GM23338 (cell line): ENCODE data around the gene RAD50.

Experiments
- CREB1 ChIP-seq: fragments of 250-450 bp; sonication (Bioruptor Pico); IDR thresholded peaks from 2 replicates; pipeline ENCODE4 v1.5.0; 2020; ENCODE audit warnings: low read depth, mild to moderate bottlenecking, moderate library complexity
- EZH2 ChIP-seq: fragments of 200-600 bp; sonication (generic); IDR thresholded peaks from one replicate; pipeline ENCODE4 v1.8.0; 2017; ENCODE audit warnings: antibody characterized with exemption, mild to moderate bottlenecking, low read depth; ENCODE audit not compliant: unreplicated experiment
- EZH2phosphoT487 ChIP-seq: fragments of 200-600 bp; sonication (generic); IDR thresholded peaks from one replicate; pipeline ENCODE4 v1.8.1; 2018; ENCODE audit warnings: antibody characterized with exemption; ENCODE audit not compliant: unreplicated experiment
- JUNB ChIP-seq: IDR thresholded peaks from one replicate; pipeline ENCODE4 v1.6.1; 2016; ENCODE audit warnings: antibody characterized with exemption; ENCODE audit not compliant: unreplicated experiment
- NANOG ChIP-seq: IDR thresholded peaks from 2 replicates; pipeline ENCODE4 v1.6.1; 2016; ENCODE audit warnings: antibody characterized with exemption, borderline replicate concordance
- POLR2AphosphoS5 ChIP-seq: IDR thresholded peaks from 2 replicates; pipeline ENCODE4 v1.6.1; 2016; ENCODE audit warnings: antibody characterized with exemption, low read depth
- ZNF114 ChIP-seq: fragments of 250-450 bp; sonication (Bioruptor Pico); IDR thresholded peaks from 2 replicates; pipeline ENCODE4 v1.5.0; 2020; ENCODE audit warnings: mild to moderate bottlenecking, moderate library complexity
- ZNF331 ChIP-seq: fragments of 250-450 bp; sonication (Bioruptor Pico); IDR thresholded peaks from 2 replicates; pipeline ENCODE4 v1.5.0; 2020; ENCODE audit warnings: low read depth, mild to moderate bottlenecking, moderate library complexity
- TF ChIP-seq, protein P1 (sequence below), 2 experiments: fragments of 200-600 bp in 1 of 2; sonication (generic) in 1 of 2; conservative IDR thresholded peaks; 2 replicates each; pipeline versions ENCODE4 v1.5.1 to v1.6.1; 2016 to 2017; ENCODE audit warnings: antibody characterized with exemption in 2 of 2, low read depth in 2 of 2, mild to moderate bottlenecking in 2 of 2, moderate library complexity in 1 of 2
- TF ChIP-seq, protein P2 (sequence below): IDR thresholded peaks from 2 replicates; pipeline ENCODE4 v1.6.1; 2016; ENCODE audit warnings: antibody characterized with exemption
- TF ChIP-seq, protein P3 (sequence below): IDR thresholded peaks from one replicate; pipeline ENCODE4 v1.6.1; 2018; ENCODE audit warnings: antibody characterized with exemption; ENCODE audit not compliant: unreplicated experiment

DNA sequence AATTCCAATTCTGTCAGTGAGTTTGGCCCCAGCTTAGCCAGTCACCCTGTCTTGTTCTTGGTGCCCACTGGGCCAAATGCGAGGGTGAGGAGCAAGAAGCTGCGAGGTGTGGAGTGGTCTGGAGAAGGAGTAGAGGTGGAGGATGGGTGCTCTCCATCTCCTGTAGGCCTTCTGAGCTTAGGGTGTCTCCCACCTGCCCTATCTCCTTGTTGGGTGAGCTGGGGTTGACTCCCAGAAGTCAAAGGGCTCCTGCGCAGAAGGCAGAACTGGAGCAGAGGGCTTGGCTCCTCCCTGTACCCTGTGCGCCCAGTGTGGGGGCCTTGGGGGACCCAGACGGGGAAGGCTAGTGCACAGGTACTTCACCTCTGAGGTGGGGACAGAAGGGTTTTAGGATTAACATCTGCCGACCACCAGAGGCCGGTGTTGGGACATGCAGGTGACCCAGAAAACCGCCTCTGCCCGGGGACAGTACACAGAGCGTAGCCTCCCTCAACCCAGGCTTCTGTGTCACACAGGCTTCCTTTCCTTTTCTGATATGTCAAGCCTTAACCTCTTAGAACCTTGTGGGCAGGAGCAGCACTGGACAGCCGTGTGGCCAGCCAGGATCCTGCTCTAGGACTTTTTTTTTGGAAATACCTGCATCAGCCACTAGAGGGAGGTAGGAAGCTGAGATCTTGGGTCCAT lies 30.3 kb upstream of the RAD50 start:
- TF ChIP-seq, protein P1, sequence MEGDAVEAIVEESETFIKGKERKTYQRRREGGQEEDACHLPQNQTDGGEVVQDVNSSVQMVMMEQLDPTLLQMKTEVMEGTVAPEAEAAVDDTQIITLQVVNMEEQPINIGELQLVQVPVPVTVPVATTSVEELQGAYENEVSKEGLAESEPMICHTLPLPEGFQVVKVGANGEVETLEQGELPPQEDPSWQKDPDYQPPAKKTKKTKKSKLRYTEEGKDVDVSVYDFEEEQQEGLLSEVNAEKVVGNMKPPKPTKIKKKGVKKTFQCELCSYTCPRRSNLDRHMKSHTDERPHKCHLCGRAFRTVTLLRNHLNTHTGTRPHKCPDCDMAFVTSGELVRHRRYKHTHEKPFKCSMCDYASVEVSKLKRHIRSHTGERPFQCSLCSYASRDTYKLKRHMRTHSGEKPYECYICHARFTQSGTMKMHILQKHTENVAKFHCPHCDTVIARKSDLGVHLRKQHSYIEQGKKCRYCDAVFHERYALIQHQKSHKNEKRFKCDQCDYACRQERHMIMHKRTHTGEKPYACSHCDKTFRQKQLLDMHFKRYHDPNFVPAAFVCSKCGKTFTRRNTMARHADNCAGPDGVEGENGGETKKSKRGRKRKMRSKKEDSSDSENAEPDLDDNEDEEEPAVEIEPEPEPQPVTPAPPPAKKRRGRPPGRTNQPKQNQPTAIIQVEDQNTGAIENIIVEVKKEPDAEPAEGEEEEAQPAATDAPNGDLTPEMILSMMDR (conservative IDR thresholded peaks at IDR 0.05; ENCODE audit: low read depth in 2 of 2) = peak; percentile 68 to 97
- no peak for TF ChIP-seq EZH2
- TF ChIP-seq EZH2phosphoT487 = no peak
- TF ChIP-seq POLR2AphosphoS5 = no peak
- TF ChIP-seq, protein P2, sequence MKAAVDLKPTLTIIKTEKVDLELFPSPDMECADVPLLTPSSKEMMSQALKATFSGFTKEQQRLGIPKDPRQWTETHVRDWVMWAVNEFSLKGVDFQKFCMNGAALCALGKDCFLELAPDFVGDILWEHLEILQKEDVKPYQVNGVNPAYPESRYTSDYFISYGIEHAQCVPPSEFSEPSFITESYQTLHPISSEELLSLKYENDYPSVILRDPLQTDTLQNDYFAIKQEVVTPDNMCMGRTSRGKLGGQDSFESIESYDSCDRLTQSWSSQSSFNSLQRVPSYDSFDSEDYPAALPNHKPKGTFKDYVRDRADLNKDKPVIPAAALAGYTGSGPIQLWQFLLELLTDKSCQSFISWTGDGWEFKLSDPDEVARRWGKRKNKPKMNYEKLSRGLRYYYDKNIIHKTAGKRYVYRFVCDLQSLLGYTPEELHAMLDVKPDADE = no peak
- TF ChIP-seq, protein P3, sequence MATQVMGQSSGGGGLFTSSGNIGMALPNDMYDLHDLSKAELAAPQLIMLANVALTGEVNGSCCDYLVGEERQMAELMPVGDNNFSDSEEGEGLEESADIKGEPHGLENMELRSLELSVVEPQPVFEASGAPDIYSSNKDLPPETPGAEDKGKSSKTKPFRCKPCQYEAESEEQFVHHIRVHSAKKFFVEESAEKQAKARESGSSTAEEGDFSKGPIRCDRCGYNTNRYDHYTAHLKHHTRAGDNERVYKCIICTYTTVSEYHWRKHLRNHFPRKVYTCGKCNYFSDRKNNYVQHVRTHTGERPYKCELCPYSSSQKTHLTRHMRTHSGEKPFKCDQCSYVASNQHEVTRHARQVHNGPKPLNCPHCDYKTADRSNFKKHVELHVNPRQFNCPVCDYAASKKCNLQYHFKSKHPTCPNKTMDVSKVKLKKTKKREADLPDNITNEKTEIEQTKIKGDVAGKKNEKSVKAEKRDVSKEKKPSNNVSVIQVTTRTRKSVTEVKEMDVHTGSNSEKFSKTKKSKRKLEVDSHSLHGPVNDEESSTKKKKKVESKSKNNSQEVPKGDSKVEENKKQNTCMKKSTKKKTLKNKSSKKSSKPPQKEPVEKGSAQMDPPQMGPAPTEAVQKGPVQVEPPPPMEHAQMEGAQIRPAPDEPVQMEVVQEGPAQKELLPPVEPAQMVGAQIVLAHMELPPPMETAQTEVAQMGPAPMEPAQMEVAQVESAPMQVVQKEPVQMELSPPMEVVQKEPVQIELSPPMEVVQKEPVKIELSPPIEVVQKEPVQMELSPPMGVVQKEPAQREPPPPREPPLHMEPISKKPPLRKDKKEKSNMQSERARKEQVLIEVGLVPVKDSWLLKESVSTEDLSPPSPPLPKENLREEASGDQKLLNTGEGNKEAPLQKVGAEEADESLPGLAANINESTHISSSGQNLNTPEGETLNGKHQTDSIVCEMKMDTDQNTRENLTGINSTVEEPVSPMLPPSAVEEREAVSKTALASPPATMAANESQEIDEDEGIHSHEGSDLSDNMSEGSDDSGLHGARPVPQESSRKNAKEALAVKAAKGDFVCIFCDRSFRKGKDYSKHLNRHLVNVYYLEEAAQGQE = no peak
- no peak for TF ChIP-seq NANOG
- TF ChIP-seq ZNF114 (CRISPR knock-in tag) = no peak
- no peak for TF ChIP-seq JUNB
- no peak for TF ChIP-seq CREB1 (CRISPR knock-in tag)
- TF ChIP-seq ZNF331 (CRISPR knock-in tag) = no peak
